A549 treated with GW870086 at 1 μM for 4 hours (cell line): ENCODE measurements around the gene LANCL3. TPM values are rescaled to one million over a fixed set of nuclear protein-coding genes. Genes with fewer than 3 reads are reported as not detected.

Experiments
- total RNA-seq: library from RNA; stranded (reverse); fragments of 200-300 nt; extraction: Qiagen RNA extraction; gene quantifications from 5 replicates; pipeline ENCODE4 v1.2.3, GENCODE V29; 2022; ENCODE audit warnings: low read depth

Gene LANCL3
- total RNA-seq, result not detected in 5 replicates

DNA sequence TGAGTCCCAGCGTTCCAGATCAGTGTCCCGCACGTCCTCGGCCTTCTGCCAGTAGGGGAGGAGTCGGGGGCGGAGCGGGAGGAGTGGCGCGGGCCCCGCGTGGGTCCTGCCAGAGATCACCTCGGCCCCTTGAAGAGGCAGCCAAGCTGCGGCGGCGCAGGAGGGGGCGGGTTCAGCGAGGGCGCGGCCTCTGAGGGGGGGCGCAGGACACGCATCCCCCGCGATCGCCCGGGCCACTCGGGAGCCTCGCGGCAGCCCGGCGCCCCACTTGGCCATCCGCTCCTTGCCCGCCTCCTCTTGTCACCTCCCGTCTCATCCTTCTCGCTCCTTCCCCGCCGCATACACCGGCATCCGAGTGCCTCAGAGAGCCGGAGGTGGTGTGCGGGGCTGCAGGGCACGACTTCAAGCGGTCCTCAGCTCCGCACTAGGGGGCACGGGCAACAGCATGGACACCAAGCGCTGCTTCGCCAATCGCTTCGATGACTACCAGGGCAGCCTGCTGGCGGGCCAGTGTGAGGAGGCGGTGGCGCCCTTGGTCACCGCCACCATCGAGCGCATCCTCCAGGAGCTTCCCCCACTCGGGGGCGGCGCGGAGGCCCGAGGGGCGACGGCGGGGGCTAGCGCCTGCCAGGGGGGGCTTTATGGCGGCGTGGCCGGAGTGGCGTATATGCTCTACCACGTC is at the start of gene LANCL3:
LANCL3 (plus strand) TSS at position 236 of the 682 bp plus-strand sequence; CDS start at position 446, 210 bp downstream.

DNA sequence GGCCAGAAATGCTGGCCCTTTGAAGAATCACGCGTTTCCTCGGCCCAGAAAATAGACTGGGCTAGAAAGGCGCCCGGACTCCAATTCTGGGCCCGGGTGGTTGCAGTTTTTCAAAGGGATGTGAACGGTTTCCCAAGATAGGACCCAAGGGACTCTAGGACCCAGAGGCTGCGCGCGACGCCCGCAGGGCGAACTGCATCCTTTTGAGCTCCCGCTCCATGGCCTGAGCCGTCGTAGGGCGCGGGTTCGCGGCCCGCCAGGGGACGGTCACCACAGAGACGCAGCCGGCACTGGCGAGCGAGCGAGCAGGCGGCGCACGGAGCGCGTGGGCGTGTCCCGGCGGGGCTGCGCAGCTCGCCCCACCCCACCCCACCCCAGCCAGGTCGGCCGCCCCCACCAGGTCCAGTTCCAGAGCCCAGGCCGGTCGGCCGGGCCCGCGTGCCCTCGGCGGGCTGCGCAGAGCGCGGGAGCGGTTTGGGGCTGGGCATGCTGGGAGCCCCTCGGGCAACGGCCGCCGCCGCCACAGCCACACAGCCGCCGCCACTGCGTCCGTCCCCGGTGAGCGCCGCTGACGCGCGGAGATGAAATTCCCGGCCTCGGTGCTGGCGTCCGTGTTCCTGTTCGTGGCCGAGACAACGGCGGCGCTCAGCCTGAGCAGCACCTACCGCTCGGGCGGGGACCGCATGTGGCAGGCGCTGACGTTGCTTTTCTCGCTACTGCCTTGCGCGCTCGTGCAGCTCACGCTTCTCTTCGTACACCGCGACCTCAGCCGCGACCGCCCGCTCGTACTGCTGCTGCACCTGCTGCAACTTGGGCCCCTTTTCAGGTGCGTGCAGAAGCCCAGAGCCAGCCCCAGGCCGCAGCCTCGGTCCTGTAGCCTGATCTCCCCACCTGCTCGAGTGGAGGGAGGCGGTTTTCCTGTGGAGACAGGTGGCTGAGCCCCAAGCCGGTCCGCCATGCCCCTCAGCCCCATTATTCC is 114.2 kb downstream of the LANCL3 start, which contains the start of gene XK:
XK (plus strand) TSS at position 411 of the 979 bp plus-strand sequence; CDS start at position 582, 171 bp downstream.

Other genes with a start within 250 kb of the LANCL3 start
- gene PRRG1, start 222.3 kb upstream of the LANCL3 start, total RNA-seq, result 5.6 to 6.6 TPM (median 6.1 TPM) in 5 replicates
- gene XK, start 114.1 kb downstream of the LANCL3 start, total RNA-seq, result 0.31 to 0.51 TPM (median 0.46 TPM) in 5 replicates
- 0.02 to 0.03 TPM (median 0.02 TPM) in 3 of 5 replicates, not detected in the others for gene CYBB, start 208.4 kb downstream of the LANCL3 start, total RNA-seq